ENCODE measurements around the gene SPPL2B. TPM values are rescaled to one million over a fixed set of nuclear protein-coding genes. Genes with fewer than 3 reads are reported as not detected.

Gene SPPL2B
- total RNA-seq, 2 donors from 2014 or later = 108 to 206 TPM

GRCh38 chr19:2309734-2310362 lies 18.6 kb upstream of the SPPL2B start:
- intact Hi-C loops (cut with DNase I) = no loop called here

GRCh38 chr19:2311093-2311492 lies 17.4 kb upstream of the SPPL2B start:
- H3K36me3 ChIP-seq = no peaks in the 10 kb centered on the region
- no peak for TF ChIP-seq CTCF (IDR thresholded peaks at IDR 0.05)
- intact Hi-C loops (cut with DNase I) = no loop called here
- H3K9me3 ChIP-seq = no peaks in the 10 kb centered on the region
- peaks cover 21% of the 10 kb centered on the region for H3K27me3 ChIP-seq
- no peak overlapping the region for H3K4me3 ChIP-seq
- no peak for DNase-seq
- no peaks in the 10 kb centered on the region for H3K4me1 ChIP-seq
- H3K27ac ChIP-seq = no peak overlapping the region
- H3K9ac ChIP-seq (ENCODE audit: low read depth in 2 of 2, low read length in 2 of 2) = no peak overlapping the region

More at GRCh38 chr19:2309734-2310362, 18.6 kb upstream of the SPPL2B start:
- peaks cover 21% of the 10 kb centered on the region for H3K27me3 ChIP-seq
- no peaks in the 10 kb centered on the region for H3K36me3 ChIP-seq
- H3K9ac ChIP-seq (ENCODE audit: low read depth in 2 of 2, low read length in 2 of 2) = no peak overlapping the region
- no peak for DNase-seq
- TF ChIP-seq CTCF (IDR thresholded peaks at IDR 0.05) = no peak
- no peaks in the 10 kb centered on the region for H3K9me3 ChIP-seq
- H3K4me3 ChIP-seq = no peak overlapping the region
- no peak overlapping the region for H3K27ac ChIP-seq
- H3K4me1 ChIP-seq = no peaks in the 10 kb centered on the region

- H3K36me3 ChIP-seq = no peaks in the 10 kb centered on the region
- no peaks in the 10 kb centered on the region for H3K4me1 ChIP-seq
- TF ChIP-seq CTCF (IDR thresholded peaks at IDR 0.05) = no peak
- H3K27me3 ChIP-seq = peaks cover 12% of the 10 kb centered on the region
- H3K27ac ChIP-seq = no peak overlapping the region
- intact Hi-C loops (cut with DNase I) = no loop called here
- no peak overlapping the region for H3K9ac ChIP-seq (ENCODE audit: low read depth in 2 of 2, low read length in 2 of 2)
- no peak overlapping the region for H3K4me3 ChIP-seq
- DNase-seq = no peak
- H3K9me3 ChIP-seq = no peaks in the 10 kb centered on the region
Measured at GRCh38 chr19:2312820-2313501, 15.5 kb upstream of the SPPL2B start.

GRCh38 chr19:2315121-2315817 lies 13.2 kb upstream of the SPPL2B start:
- H3K27me3 ChIP-seq = peaks cover 8% of the 10 kb centered on the region
- H3K36me3 ChIP-seq = no peaks in the 10 kb centered on the region
- no peak overlapping the region for H3K27ac ChIP-seq
- H3K9me3 ChIP-seq = no peaks in the 10 kb centered on the region
- no peak overlapping the region for H3K4me3 ChIP-seq
- DNase-seq = no peak
- no peak for TF ChIP-seq CTCF (IDR thresholded peaks at IDR 0.05)
- intact Hi-C loops (cut with DNase I) = loop anchor here (5.0 kb wide), 1 partner anchor 38 kb away; no protein-coding TSS in a partner anchor
- no peak overlapping the region for H3K9ac ChIP-seq (ENCODE audit: low read depth in 2 of 2, low read length in 2 of 2)
- no peaks in the 10 kb centered on the region for H3K4me1 ChIP-seq

GRCh38 chr19:2315818-2316353 lies 12.6 kb upstream of the SPPL2B start:
- Histone ChIP-seq H3K9me3 (no peaks in the 10 kb centered on the region), H3K27ac (no peak overlapping the region), H3K27me3 (peaks cover 8% of the 10 kb centered on the region), H3K9ac (ENCODE audit: low read depth in 2 of 2, low read length in 2 of 2) (no peak overlapping the region), H3K4me1 (no peaks in the 10 kb centered on the region), H3K4me3 (no peak overlapping the region), H3K36me3 (no peaks in the 10 kb centered on the region)
- peak; percentile 59 for DNase-seq
- intact Hi-C loops (cut with DNase I) = loop anchor here (5.0 kb wide), 1 partner anchor 39 kb away; no protein-coding TSS in a partner anchor
- peak; percentile 39 for TF ChIP-seq CTCF (IDR thresholded peaks at IDR 0.05)
